Loucy (cell line): Measurements from ENCODE around the gene GUCD1.
"Not testable (repeated sequence)": the region's sequence is repeated elsewhere in the genome, so short reads cannot be mapped to it uniquely, and the experiment has no call there.

Source experiments
- H2AFZ ChIP-seq: fragments of 200-600 bp; sonication (generic); 2 replicates; pipeline ENCODE4 v1.6.0; 2016; ENCODE audit warnings: antibody characterized with exemption, mild to moderate bottlenecking, low read length, moderate library complexity
- H3F3A ChIP-seq: fragments of 200-600 bp; 2 replicates; pipeline ENCODE4 v1.6.0; 2016; ENCODE audit warnings: antibody characterized with exemption, low read depth, mild to moderate bottlenecking
- H3K27me3 ChIP-seq: fragments of 200-600 bp; sonication (generic); 2 replicates; pipeline ENCODE4 v1.6.1; 2014; ENCODE audit warnings: low read length, mild to moderate bottlenecking; ENCODE audit not compliant: insufficient read depth, poor library complexity, severe bottlenecking
- H3K36me3 ChIP-seq: fragments of 200-600 bp; sonication (generic); 2 replicates; pipeline ENCODE4 v1.6.1; 2016; ENCODE audit warnings: low read length; ENCODE audit not compliant: insufficient read depth
- H3K4me1 ChIP-seq: fragments of 200-600 bp; sonication (generic); 2 replicates; pipeline ENCODE4 v1.5.1; 2014; ENCODE audit warnings: low read length, mild to moderate bottlenecking; ENCODE audit not compliant: insufficient read depth, poor library complexity, severe bottlenecking
- H3K4me2 ChIP-seq: fragments of 200-600 bp; sonication (generic); 2 replicates; pipeline ENCODE4 v1.6.0; 2014; ENCODE audit warnings: antibody characterized with exemption, low read length, low read depth, mild to moderate bottlenecking; ENCODE audit not compliant: poor library complexity, severe bottlenecking
- H3K4me3 ChIP-seq: fragments of 200-600 bp; sonication (generic); 2 replicates; pipeline ENCODE4 v1.5.1; 2014; ENCODE audit warnings: low read length, mild to moderate bottlenecking, mixed read lengths; ENCODE audit not compliant: poor library complexity, severe bottlenecking
- H3K79me2 ChIP-seq: fragments of 200-600 bp; sonication (generic); 2 replicates; pipeline ENCODE4 v1.6.1; 2014; ENCODE audit warnings: low read length; ENCODE audit not compliant: insufficient read depth
- H3K9ac ChIP-seq: fragments of 200-600 bp; sonication (generic); 2 replicates; pipeline ENCODE4 v1.6.0; 2014; ENCODE audit warnings: mild to moderate bottlenecking, low read depth, low read length, moderate library complexity; ENCODE audit not compliant: poor library complexity, severe bottlenecking
- H3K9me2 ChIP-seq: fragments of 200-600 bp; sonication (generic); replicated peaks from 2 replicates; pipeline ENCODE4 v1.6.1; 2016; ENCODE audit warnings: low read depth, low read length, mixed read lengths
- H3K9me3 ChIP-seq: fragments of 200-600 bp; sonication (generic); 2 replicates; pipeline ENCODE4 v1.6.1; 2014; ENCODE audit warnings: mild to moderate bottlenecking, antibody characterized with exemption, low read length, low read depth; ENCODE audit not compliant: insufficient read depth
- H4K20me1 ChIP-seq: fragments of 200-600 bp; sonication (generic); 2 replicates; pipeline ENCODE4 v1.6.0; 2014; ENCODE audit warnings: antibody characterized with exemption, low read length, mild to moderate bottlenecking; ENCODE audit not compliant: insufficient read depth, poor library complexity, severe bottlenecking
- EZH2phosphoT487 ChIP-seq: fragments of 200-600 bp; IDR thresholded peaks from 2 replicates; pipeline ENCODE4 v1.6.1; 2018; ENCODE audit warnings: antibody characterized with exemption, mild to moderate bottlenecking, moderate library complexity, borderline replicate concordance
- TF ChIP-seq, protein P1 (sequence below): fragments of 200-600 bp; sonication (generic); conservative IDR thresholded peaks from 2 replicates; pipeline ENCODE4 v1.5.1; 2014; ENCODE audit warnings: mild to moderate bottlenecking, antibody characterized with exemption, low read length

GUCD1 gene

DNA sequence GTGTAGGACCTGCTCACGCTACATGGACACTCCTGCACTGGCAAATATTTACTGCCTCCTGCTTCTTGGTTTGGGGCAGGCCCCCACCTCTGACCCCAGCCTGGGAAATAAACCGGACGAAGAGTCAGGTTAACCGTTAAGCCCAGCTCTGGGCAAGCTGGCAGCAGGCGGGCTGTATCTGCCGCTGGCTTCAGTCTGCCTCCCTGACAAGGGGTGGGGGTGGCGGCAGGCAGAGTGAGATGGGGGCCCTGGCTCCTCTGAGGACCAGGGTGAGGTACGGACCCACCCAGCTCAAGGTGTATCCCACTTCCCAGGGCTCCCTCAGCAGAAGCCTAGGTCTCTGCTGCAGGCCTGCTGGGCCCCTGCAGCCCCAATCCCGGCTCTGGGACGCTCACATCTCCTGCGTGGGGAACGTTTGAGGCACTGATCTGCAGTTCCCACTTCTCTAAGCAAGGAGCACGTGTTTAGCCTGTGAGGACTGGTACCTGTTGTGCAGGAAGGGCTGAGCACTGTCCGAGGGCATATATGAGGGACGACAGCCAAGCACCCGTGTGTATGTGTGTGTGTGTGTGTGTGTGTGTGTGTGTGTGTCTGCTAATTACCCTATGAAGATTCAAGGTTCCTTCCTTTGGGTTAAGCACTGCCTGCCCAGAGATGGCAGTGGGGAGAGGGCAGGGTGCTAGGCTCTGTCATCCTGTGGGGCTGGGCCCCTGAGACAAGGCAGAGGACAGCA is 39.1 kb upstream of the GUCD1 start:
- Histone ChIP-seq H3K4me2 (no peak overlapping the region), H3K36me3 (no peaks in the 10 kb centered on the region), H3K4me1 (peaks cover 18% of the 10 kb centered on the region), H3K9me2 (no peaks in the 10 kb centered on the region), H2AFZ (no peak overlapping the region), H3K9me3 (no peaks in the 10 kb centered on the region), H4K20me1 (no peaks in the 10 kb centered on the region), H3K79me2 (no peaks in the 10 kb centered on the region), H3K4me3 (no peak overlapping the region), H3F3A (no peaks in the 10 kb centered on the region), H3K27me3 (no peaks in the 10 kb centered on the region), H3K9ac (no peak overlapping the region)
- TF ChIP-seq, protein P1, sequence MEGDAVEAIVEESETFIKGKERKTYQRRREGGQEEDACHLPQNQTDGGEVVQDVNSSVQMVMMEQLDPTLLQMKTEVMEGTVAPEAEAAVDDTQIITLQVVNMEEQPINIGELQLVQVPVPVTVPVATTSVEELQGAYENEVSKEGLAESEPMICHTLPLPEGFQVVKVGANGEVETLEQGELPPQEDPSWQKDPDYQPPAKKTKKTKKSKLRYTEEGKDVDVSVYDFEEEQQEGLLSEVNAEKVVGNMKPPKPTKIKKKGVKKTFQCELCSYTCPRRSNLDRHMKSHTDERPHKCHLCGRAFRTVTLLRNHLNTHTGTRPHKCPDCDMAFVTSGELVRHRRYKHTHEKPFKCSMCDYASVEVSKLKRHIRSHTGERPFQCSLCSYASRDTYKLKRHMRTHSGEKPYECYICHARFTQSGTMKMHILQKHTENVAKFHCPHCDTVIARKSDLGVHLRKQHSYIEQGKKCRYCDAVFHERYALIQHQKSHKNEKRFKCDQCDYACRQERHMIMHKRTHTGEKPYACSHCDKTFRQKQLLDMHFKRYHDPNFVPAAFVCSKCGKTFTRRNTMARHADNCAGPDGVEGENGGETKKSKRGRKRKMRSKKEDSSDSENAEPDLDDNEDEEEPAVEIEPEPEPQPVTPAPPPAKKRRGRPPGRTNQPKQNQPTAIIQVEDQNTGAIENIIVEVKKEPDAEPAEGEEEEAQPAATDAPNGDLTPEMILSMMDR = no peak
- TF ChIP-seq EZH2phosphoT487 = no peak

DNA sequence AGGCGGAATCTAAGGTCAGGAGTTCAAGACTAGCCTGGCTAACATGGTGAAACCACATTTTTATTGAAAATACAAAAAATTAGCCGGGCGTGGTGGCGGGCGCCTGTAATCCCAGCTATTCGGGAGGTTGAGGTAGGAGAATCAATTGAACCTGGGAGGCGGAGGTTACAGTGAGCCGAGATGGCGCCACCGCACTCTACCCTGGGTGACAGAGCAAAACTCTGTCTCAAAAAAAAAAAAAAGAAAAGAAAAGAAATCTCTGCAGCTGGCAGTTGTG is 38.6 kb upstream of the GUCD1 start:
- H3K79me2 ChIP-seq, H3F3A ChIP-seq, H3K9me3 ChIP-seq, H3K4me2 ChIP-seq, H3K9me2 ChIP-seq, H3K9ac ChIP-seq, H3K27me3 ChIP-seq, H4K20me1 ChIP-seq, H2AFZ ChIP-seq, H3K4me3 ChIP-seq, H3K36me3 ChIP-seq: not testable (repeated sequence)
- H3K4me1 ChIP-seq = peaks cover 18% of the 10 kb centered on the region

DNA sequence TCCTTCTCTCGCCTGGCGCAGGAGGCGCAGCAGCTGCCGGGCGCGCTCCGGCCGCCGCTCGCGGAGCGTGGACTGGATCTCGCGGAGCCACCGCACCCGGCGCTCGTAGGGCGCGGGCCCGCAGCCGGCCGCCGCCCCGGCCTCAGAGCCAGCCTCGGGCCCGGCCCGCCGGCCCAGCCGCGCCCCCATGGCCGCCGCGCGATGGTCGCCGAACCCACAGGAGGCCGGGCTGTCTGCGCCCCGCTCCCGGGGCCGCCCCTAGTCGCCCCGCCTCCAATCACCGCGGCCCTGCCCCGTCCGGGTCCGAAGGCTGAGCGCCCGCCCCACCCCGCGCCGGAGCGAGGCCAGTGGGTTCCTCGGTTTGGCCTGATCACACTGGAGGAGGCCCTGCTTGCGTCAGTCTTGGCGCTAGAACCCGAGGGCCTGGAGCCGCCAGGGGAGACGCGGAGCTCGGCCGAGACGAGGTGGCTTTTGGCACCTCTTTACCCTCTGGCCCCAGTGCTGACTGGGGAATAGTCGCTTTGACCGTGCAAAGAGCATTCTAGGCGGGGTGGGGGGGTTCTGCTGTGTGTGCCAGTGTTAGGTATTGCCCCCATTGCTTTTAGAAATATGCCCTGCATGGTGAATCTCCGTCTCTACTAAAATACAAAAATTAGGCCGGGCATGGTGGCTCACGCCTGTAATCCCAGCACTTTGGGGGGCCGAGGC is 38.1 kb upstream of the GUCD1 start, which contains the start of gene LRRC75B:
LRRC75B (minus strand) TSS at position 223 of the 708 bp plus-strand sequence; CDS start at position 189, 34 bp downstream.
- no peaks in the 10 kb centered on the region for H3K9me2 ChIP-seq
- no peaks in the 10 kb centered on the region for H4K20me1 ChIP-seq
- H3F3A ChIP-seq = no peaks in the 10 kb centered on the region
- no peak within 1 kb of the TSS for H2AFZ ChIP-seq
- no peak within 1 kb of the TSS for H3K4me3 ChIP-seq
- TF ChIP-seq, protein P1 = no peak
- no peaks in the 10 kb centered on the region for H3K36me3 ChIP-seq
- H3K4me2 ChIP-seq = no peak within 1 kb of the TSS
- H3K79me2 ChIP-seq = no peaks in the 10 kb centered on the region
- H3K4me1 ChIP-seq = peaks cover 14% of the 10 kb centered on the region
- H3K9ac ChIP-seq = no peak within 1 kb of the TSS
- no peaks in the 10 kb centered on the region for H3K27me3 ChIP-seq
- no peaks in the 10 kb centered on the region for H3K9me3 ChIP-seq
